Stomach (tissue), 9 donors: Measurements from ENCODE around the gene MYBPC2. TPM values are rescaled to one million over a fixed set of nuclear protein-coding genes. Genes with fewer than 3 reads are reported as not detected.

Source experiments
- DNase-seq, 2 donors: peaks; one replicate each; pipeline versions ENCODE4 v3.0.0 to v3.0.0-alpha.2; 2013 to 2019
- H3K27ac ChIP-seq, 5 donors: fragments of 200-600 bp in 4 of 5; sonication (generic) in 4 of 5; one replicate each; pipeline ENCODE4 v1.5.1; 2013 to 2019; ENCODE audit warnings: mild to moderate bottlenecking in 1 of 5, moderate library complexity in 1 of 5
- H3K27me3 ChIP-seq, 3 donors: fragments of 200-600 bp; sonication (generic); one replicate each; pipeline ENCODE4 v1.5.1; 2017 to 2019; ENCODE audit warnings: mixed run types in 1 of 3
- H3K36me3 ChIP-seq, 4 donors: fragments of 200-600 bp; sonication (generic); 1 replicate in 3 of 4; 2 replicates in 1 of 4; pipeline ENCODE4 v1.5.1; 2016 to 2019
- H3K4me1 ChIP-seq, 4 donors: fragments of 200-600 bp; sonication (generic); one replicate each; pipeline ENCODE4 v1.5.1; 2016 to 2019
- H3K4me3 ChIP-seq, 4 donors: fragments of 200-600 bp; sonication (generic) in 3 of 4; one replicate each; pipeline ENCODE4 v1.5.1; 2016 to 2019; ENCODE audit warnings: mild to moderate bottlenecking in 1 of 4
- H3K9me3 ChIP-seq, 4 donors: fragments of 200-600 bp; sonication (generic); one replicate each; pipeline ENCODE4 v1.5.1; 2016 to 2019
- EP300 ChIP-seq: sonication (generic); formaldehyde crosslinking; IDR thresholded peaks from one replicate; pipeline ENCODE4 v1.6.1; 2017; ENCODE audit warnings: antibody characterized with exemption
- POLR2A ChIP-seq, 4 donors: fragments of 450-650 bp; IDR thresholded peaks; one replicate each; pipeline ENCODE4 v1.6.1; 2016; ENCODE audit warnings: antibody characterized with exemption in 4 of 4, control low read depth in 2 of 4, mild to moderate bottlenecking in 1 of 4, moderate library complexity in 1 of 4
- POLR2AphosphoS5 ChIP-seq, 3 donors: sonication (generic); formaldehyde crosslinking; IDR thresholded peaks; one replicate each; pipeline ENCODE4 v1.6.1; 2016; ENCODE audit warnings: antibody characterized with exemption in 3 of 3
- WGBS, 5 donors: extraction: QIAGEN DNeasy Blood & Tissue Kit in 3 of 5; methylation state at CpG; one replicate each; pipeline versions ENCODE4 v1.1.5 to v1.1.7; 2013 to 2018; 5-methylcytosine and 5-hydroxymethylcytosine counted together
- intact Hi-C: fragments of 100-400 bp; cut with DNase I; formaldehyde crosslinking; loops from one replicate; pipeline ENCODE4 v1.15.1; 2023; ENCODE audit warnings: low total_unique reads
- polyA plus RNA-seq, 3 donors: library from polyadenylated mRNA; stranded (reverse); fragments of 200-250 nt; gene quantifications; one replicate each; pipeline ENCODE4 v1.2.3, GENCODE V29; 2013
- total RNA-seq, 5 donors: library from RNA; depleted of rRNA; stranded (reverse); fragments of >200 nt; gene quantifications; one replicate each; pipeline versions ENCODE4 v1.1.0 to v1.2.3, GENCODE V29; 2014 to 2016
- TF ChIP-seq, protein P1 (sequence below), 7 experiments: fragments of 450-650 bp in 4 of 7; fragments of 200-600 bp in 3 of 7; sonication (generic) in 3 of 7; IDR thresholded peaks; one replicate each; pipeline ENCODE4 v1.5.1; 2016 to 2019; ENCODE audit warnings: antibody characterized with exemption in 7 of 7, control low read depth in 2 of 7, mild to moderate bottlenecking in 1 of 7
- donor health status: healthy with polysubstance abuse.
- donor health status: Bipolar disorder and iron deficiency.
- donor health status: healthy.

MYBPC2 gene
- total and polyA plus RNA-seq, 8 donors = 0.10 to 0.31 TPM; not detected in 6

DNA sequence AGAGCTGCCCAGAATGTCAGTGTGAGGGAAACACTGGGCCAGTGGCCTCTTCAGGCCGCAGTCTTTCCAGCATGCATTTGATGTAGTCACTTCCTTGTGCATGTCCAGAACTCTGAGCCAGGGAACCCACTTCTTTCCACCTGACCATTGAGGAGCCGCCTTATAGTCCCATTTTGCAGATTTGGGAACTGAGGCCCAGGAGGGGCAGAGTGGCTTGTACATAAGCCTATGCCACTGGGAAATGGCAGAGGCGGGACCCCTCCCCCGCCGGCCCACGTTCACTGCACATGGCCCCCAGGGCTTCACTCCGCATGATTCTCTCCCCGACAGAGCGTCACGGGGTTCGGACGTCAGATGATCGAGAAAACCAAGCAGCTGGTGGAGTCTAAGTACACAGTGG lies 19.6 kb upstream of the MYBPC2 start:
- peaks cover 0 to 38% (median 24%) of the 10 kb centered on the region in 4 donors for H3K36me3 ChIP-seq
- intact Hi-C loops = no loop called here
- H3K4me3 ChIP-seq = no peak overlapping the region
- H3K27ac ChIP-seq = no peak overlapping the region
- DNase-seq = no peak
- 93 to 98% (median 94%) methylated on average over 13 of the region's 13 CpGs for WGBS, 5 donors
- H3K4me1 ChIP-seq = peaks cover 0 to 30% (median 15%) of the 10 kb centered on the region in 4 donors
- peaks cover 0 to 20% (median 11%) of the 10 kb centered on the region in 3 donors for H3K27me3 ChIP-seq
- no peak for TF ChIP-seq POLR2AphosphoS5 (IDR thresholded peaks at IDR 0.05)
- TF ChIP-seq, protein P1, sequence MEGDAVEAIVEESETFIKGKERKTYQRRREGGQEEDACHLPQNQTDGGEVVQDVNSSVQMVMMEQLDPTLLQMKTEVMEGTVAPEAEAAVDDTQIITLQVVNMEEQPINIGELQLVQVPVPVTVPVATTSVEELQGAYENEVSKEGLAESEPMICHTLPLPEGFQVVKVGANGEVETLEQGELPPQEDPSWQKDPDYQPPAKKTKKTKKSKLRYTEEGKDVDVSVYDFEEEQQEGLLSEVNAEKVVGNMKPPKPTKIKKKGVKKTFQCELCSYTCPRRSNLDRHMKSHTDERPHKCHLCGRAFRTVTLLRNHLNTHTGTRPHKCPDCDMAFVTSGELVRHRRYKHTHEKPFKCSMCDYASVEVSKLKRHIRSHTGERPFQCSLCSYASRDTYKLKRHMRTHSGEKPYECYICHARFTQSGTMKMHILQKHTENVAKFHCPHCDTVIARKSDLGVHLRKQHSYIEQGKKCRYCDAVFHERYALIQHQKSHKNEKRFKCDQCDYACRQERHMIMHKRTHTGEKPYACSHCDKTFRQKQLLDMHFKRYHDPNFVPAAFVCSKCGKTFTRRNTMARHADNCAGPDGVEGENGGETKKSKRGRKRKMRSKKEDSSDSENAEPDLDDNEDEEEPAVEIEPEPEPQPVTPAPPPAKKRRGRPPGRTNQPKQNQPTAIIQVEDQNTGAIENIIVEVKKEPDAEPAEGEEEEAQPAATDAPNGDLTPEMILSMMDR (IDR thresholded peaks at IDR 0.05) = no peak
- TF ChIP-seq EP300 = no peak
- TF ChIP-seq POLR2A (IDR thresholded peaks at IDR 0.05) = no peak
- no peaks in the 10 kb centered on the region for H3K9me3 ChIP-seq

DNA sequence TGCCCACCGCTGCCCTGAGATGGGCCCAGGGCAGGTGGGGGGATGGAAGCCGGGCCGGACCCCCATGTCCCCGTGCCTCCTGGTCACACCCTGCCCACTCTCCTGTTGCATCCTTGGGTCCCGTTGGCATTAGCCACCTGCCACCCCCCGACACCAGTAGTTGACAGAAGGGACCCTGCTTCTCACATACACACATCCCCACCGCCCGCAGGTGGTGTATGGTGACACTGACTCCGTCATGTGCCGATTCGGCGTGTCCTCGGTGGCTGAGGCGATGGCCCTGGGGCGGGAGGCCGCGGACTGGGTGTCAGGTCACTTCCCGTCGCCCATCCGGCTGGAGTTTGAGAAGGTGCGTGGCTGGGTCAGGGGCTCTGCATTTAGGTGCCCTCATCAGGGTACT lies 19.2 kb upstream of the MYBPC2 start:
- no peak overlapping the region for H3K27ac ChIP-seq
- TF ChIP-seq POLR2AphosphoS5 (IDR thresholded peaks at IDR 0.05) = no peak
- no peak for TF ChIP-seq POLR2A (IDR thresholded peaks at IDR 0.05)
- TF ChIP-seq, protein P1 (IDR thresholded peaks at IDR 0.05) = no peak
- TF ChIP-seq EP300 = no peak
- WGBS, 5 donors = 94 to 96% (median 95%) methylated on average over 11 to 21 of the region's 21 CpGs
- DNase-seq = no peak
- peaks cover 0 to 34% (median 21%) of the 10 kb centered on the region in 4 donors for H3K36me3 ChIP-seq
- H3K9me3 ChIP-seq = no peaks in the 10 kb centered on the region
- H3K4me1 ChIP-seq = peaks cover 0 to 33% (median 19%) of the 10 kb centered on the region in 4 donors
- no peak overlapping the region for H3K4me3 ChIP-seq
- peaks cover 0 to 25% (median 16%) of the 10 kb centered on the region in 3 donors for H3K27me3 ChIP-seq
- intact Hi-C loops = no loop called here

DNA sequence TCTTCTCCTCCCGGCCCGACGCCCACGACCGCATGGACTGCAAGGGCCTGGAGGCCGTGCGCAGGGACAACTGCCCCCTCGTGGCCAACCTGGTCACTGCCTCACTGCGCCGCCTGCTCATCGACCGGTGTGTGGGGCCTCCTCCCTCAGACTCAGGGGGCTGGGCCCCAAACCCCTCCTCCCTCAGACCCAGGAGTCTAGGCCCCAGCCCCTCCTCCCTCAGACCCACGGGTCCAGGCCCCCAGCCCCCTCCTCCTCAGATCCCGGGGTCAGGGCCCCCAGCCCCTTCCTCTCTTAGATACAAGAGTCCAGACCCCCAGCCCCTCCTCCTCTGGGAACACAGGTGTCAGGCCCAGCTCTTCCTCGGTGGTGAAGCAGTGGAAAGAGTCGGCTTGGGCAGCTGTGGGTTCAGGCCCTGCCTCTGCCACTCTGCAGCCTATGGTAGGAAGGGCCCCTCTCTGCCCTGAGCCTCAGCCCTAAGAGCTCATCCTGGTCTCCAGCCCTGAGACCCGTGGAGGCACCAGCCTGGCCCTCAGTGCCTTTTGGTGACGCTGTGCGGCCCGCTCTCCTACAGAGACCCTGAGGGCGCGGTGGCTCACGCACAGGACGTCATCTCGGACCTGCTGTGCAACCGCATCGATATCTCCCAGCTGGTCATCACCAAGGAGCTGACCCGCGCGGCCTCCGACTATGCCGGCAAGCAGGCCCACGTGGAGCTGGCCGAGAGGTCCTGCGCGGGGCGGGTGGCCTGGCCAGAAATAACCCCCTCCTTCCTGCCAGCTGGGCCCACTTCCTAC lies 17.6 kb upstream of the MYBPC2 start:
- Histone ChIP-seq H3K9me3 (no peaks in the 10 kb centered on the region), H3K4me3 (no peak overlapping the region), H3K27ac (peak overlapping the region in 1 of 5 donors; percentile 22), H3K36me3 (peaks cover 0 to 18% (median 6%) of the 10 kb centered on the region in 4 donors), H3K4me1 (peaks cover 0 to 37% (median 26%) of the 10 kb centered on the region in 4 donors), H3K27me3 (peaks cover 0 to 40% (median 30%) of the 10 kb centered on the region in 3 donors)
- WGBS, 5 donors = 47 to 80% (median 52%) methylated on average over 2 to 37 of the region's 37 CpGs
- DNase-seq = peak; percentile 79 to 91
- intact Hi-C loops = no loop called here
- TF ChIP-seq EP300 (no peak), POLR2AphosphoS5 (IDR thresholded peaks at IDR 0.05) (peak in 1 of 3 donors; percentile 28)
- TF ChIP-seq, protein P1 (IDR thresholded peaks at IDR 0.05) = peak in 5 of 7 experiments; percentile 67 to 90 (median 86)

DNA sequence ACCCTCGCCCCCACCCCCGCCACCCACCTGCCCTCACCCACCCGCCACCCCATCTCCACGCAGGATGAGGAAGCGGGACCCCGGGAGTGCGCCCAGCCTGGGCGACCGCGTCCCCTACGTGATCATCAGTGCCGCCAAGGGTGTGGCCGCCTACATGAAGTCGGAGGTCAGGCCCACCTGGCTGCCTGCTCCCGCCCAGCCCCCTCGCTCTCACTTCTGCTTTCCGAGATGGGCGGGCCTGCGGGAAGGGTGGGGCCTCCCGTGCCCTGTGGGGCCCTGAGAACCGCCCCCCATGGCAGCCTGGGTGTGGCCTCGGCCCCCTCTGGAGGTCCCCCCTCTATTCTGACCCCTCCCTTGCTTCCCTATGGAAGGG lies 17.0 kb upstream of the MYBPC2 start:
- Histone ChIP-seq H3K27me3 (peaks cover 0 to 46% (median 30%) of the 10 kb centered on the region in 3 donors), H3K4me1 (peaks cover 0 to 37% (median 26%) of the 10 kb centered on the region in 4 donors), H3K36me3 (peaks cover 0 to 12% (median 1%) of the 10 kb centered on the region in 4 donors), H3K4me3 (no peak overlapping the region), H3K27ac (no peak overlapping the region), H3K9me3 (no peaks in the 10 kb centered on the region)
- TF ChIP-seq POLR2AphosphoS5 (IDR thresholded peaks at IDR 0.05) (no peak), POLR2A (IDR thresholded peaks at IDR 0.05) (no peak), EP300 (no peak)
- TF ChIP-seq, protein P1 (IDR thresholded peaks at IDR 0.05) = no peak
- peak; percentile 49 to 75 for DNase-seq
- WGBS, 5 donors = 69 to 87% (median 75%) methylated on average over 9 to 22 of the region's 22 CpGs
- intact Hi-C loops = no loop called here
